Stimulated activated CD4-positive, alpha-beta T cell treated with anti-CD3 and anti-CD28 coated beads, Interleukin-2, amount 100 ng/mL, for 48 hours (primary cell): ENCODE measurements around the gene PAK3.

ENCODE experiments used
- DNase-seq, 2 donors: peaks; one replicate each; pipeline ENCODE4 v3.0.0-alpha.2; 2020

PAK3 gene

GRCh38 chrX:111133389-111133788 lies 37.4 kb downstream of the PAK3 start:
- DNase-seq, result no peak

GRCh38 chrX:111145878-111146277 lies 49.9 kb downstream of the PAK3 start:
- DNase-seq, result no peak

- DNase-seq, result no peak
Measured at GRCh38 chrX:111151764-111152163, 55.8 kb downstream of the PAK3 start.

- DNase-seq, result no peak
Measured at GRCh38 chrX:111159232-111159631, 63.2 kb downstream of the PAK3 start.

GRCh38 chrX:111164728-111165127 lies 68.7 kb downstream of the PAK3 start:
- DNase-seq, result no peak

GRCh38 chrX:111165902-111166301 lies 69.9 kb downstream of the PAK3 start:
- DNase-seq, result no peak

- DNase-seq, result no peak
Measured at GRCh38 chrX:111167334-111167733, 71.3 kb downstream of the PAK3 start.

GRCh38 chrX:111168314-111168713 lies 72.3 kb downstream of the PAK3 start:
- DNase-seq, result no peak

GRCh38 chrX:111169141-111169540 lies 73.2 kb downstream of the PAK3 start:
- no peak for DNase-seq

- no peak for DNase-seq
Measured at GRCh38 chrX:111170017-111170416, 74.0 kb downstream of the PAK3 start.

GRCh38 chrX:111180750-111181240 lies 84.8 kb downstream of the PAK3 start:
- DNase-seq, result no peak

GRCh38 chrX:111181951-111182350 lies 86.0 kb downstream of the PAK3 start:
- DNase-seq, result no peak

- no peak for DNase-seq
Measured at GRCh38 chrX:111182997-111183396, 87.0 kb downstream of the PAK3 start.

- no peak for DNase-seq
Measured at GRCh38 chrX:111191598-111191997, 95.6 kb downstream of the PAK3 start.

- no peak for DNase-seq
Measured at GRCh38 chrX:111199505-111199904, 103.5 kb downstream of the PAK3 start.

GRCh38 chrX:111200327-111200726 lies 104.3 kb downstream of the PAK3 start:
- DNase-seq, result no peak

- no peak for DNase-seq
Measured at GRCh38 chrX:111207851-111208250, 111.9 kb downstream of the PAK3 start.

- DNase-seq, result no peak
Measured at GRCh38 chrX:111216293-111216801, 120.4 kb downstream of the PAK3 start.

- no peak for DNase-seq
Measured at GRCh38 chrX:111244235-111244750, 148.3 kb downstream of the PAK3 start.

GRCh38 chrX:111254896-111255693 lies 159.1 kb downstream of the PAK3 start:
- DNase-seq, result no peak

- DNase-seq, result no peak
Measured at GRCh38 chrX:111257733-111258132, 161.7 kb downstream of the PAK3 start.

GRCh38 chrX:111259559-111259958 lies 163.6 kb downstream of the PAK3 start:
- no peak for DNase-seq

GRCh38 chrX:111260451-111260850 lies 164.5 kb downstream of the PAK3 start:
- no peak for DNase-seq

- DNase-seq, result no peak
Measured at GRCh38 chrX:111262086-111262485, 166.1 kb downstream of the PAK3 start.
